ENCODE measurements around the gene SRRM4.
"Not testable (repeated sequence)": the region's sequence is repeated elsewhere in the genome, so short reads cannot be mapped to it uniquely, and the experiment has no call there.

Gene SRRM4
- total RNA-seq = 0 reads per million in 2 experiments

- DNase-seq (ENCODE audit: low read depth) = no peak
These were observed at the start of gene SRRM4 for GRCh38 chr12:118981285-118982211. TSS of gene SRRM4 (plus strand) at chr12:118981541. CDS start at chr12:118981883, 342 bp downstream.

- no peak for DNase-seq (ENCODE audit: low read depth)
These were observed 35.1 kb upstream of the SRRM4 start for GRCh38 chr12:118946256-118946655.

GRCh38 chr12:118958520-118958919 is 22.8 kb upstream of the SRRM4 start:
- DNase-seq (ENCODE audit: low read depth) = no peak

GRCh38 chr12:118959348-118959747 is 22.0 kb upstream of the SRRM4 start:
- DNase-seq (ENCODE audit: low read depth) = no peak

GRCh38 chr12:118959985-118960560 is 21.3 kb upstream of the SRRM4 start:
- DNase-seq (ENCODE audit: low read depth) = no peak

GRCh38 chr12:118960865-118961264 is 20.5 kb upstream of the SRRM4 start:
- DNase-seq (ENCODE audit: low read depth) = no peak

- DNase-seq (ENCODE audit: low read depth) = no peak
These were observed 16.4 kb upstream of the SRRM4 start for GRCh38 chr12:118964988-118965387.

GRCh38 chr12:118970856-118971255 is 10.5 kb upstream of the SRRM4 start:
- no peak for DNase-seq (ENCODE audit: low read depth)

GRCh38 chr12:118972982-118973381 is 8.4 kb upstream of the SRRM4 start:
- no peak for DNase-seq (ENCODE audit: low read depth)

- DNase-seq (ENCODE audit: low read depth) = no peak
These were observed 1.5 kb upstream of the SRRM4 start for GRCh38 chr12:118979763-118980406.

- no peak for DNase-seq (ENCODE audit: low read depth)
These were observed 830 bp upstream of the SRRM4 start for GRCh38 chr12:118980407-118981014.

GRCh38 chr12:118982302-118982701 is 961 bp downstream of the SRRM4 start:
- no peak for DNase-seq (ENCODE audit: low read depth)

GRCh38 chr12:118982984-118983761 is 1.8 kb downstream of the SRRM4 start:
- no peak for DNase-seq (ENCODE audit: low read depth)

- DNase-seq (ENCODE audit: low read depth) = no peak
These were observed 3.0 kb downstream of the SRRM4 start for GRCh38 chr12:118984161-118984943.

- no peak for DNase-seq (ENCODE audit: low read depth)
These were observed 4.7 kb downstream of the SRRM4 start for GRCh38 chr12:118986050-118986449.

GRCh38 chr12:118999107-118999506 is 17.8 kb downstream of the SRRM4 start:
- no peak for DNase-seq (ENCODE audit: low read depth)

- DNase-seq (ENCODE audit: low read depth) = no peak
These were observed 23.7 kb downstream of the SRRM4 start for GRCh38 chr12:119005085-119005484.

GRCh38 chr12:119005913-119006312 is 24.6 kb downstream of the SRRM4 start:
- no peak for DNase-seq (ENCODE audit: low read depth)

- DNase-seq (ENCODE audit: low read depth) = no peak
These were observed 25.4 kb downstream of the SRRM4 start for GRCh38 chr12:119006746-119007145.

- not testable (repeated sequence) for DNase-seq (ENCODE audit: low read depth)
These were observed 26.9 kb downstream of the SRRM4 start for GRCh38 chr12:119008273-119008672.
